Measurements from ENCODE around the gene CTIF. TPM values are rescaled to one million over a fixed set of nuclear protein-coding genes. Genes with fewer than 3 reads are reported as not detected.

CTIF gene
- total RNA-seq, 1 experiment from 2014 or later, result 95.8 TPM

DNA sequence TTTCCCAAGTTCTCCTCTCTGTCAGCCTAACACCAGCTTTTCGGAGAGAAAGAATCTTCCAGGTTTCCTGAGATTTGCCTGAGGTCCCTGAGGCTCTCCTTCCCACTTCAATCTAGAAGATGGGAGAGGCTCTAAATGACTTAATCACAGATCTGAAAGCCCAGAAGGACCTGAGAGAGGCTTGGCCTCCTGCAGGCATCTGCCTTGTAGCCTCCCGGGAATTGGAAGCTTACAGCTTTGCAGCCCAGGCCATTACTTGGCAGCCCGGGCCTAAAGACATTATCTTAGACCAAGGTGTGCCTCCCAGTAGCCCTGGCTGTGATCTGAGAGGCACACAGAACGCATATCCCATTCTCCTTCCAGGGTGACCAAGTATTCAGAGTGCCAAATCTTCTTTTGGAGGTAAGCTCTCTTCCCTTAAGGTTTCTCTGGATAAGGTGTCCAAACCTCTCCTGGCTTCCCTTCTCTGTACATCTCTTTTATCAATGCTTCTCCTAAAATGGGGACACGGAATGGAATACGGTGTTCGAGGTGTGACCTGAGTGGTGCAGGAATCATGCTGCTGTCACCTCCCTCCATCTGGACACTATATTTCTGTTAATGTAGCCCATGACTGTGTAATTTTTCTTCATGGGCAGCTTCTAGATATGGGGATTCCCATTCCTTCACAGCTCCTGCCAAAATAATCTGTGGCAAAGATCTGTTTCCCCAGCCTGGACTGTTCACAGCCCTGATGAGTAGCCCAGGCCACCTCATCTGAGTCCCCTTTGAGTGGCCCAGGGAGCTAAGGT is 16.0 kb downstream of the CTIF start:
- no peaks in the 10 kb centered on the region for H3K27me3 Mint-ChIP-seq (ENCODE audit: insufficient read depth, unreplicated experiment)
- intact Hi-C loops (cut with micrococcal nuclease), result no loop called here
- TF ChIP-seq, protein P1, sequence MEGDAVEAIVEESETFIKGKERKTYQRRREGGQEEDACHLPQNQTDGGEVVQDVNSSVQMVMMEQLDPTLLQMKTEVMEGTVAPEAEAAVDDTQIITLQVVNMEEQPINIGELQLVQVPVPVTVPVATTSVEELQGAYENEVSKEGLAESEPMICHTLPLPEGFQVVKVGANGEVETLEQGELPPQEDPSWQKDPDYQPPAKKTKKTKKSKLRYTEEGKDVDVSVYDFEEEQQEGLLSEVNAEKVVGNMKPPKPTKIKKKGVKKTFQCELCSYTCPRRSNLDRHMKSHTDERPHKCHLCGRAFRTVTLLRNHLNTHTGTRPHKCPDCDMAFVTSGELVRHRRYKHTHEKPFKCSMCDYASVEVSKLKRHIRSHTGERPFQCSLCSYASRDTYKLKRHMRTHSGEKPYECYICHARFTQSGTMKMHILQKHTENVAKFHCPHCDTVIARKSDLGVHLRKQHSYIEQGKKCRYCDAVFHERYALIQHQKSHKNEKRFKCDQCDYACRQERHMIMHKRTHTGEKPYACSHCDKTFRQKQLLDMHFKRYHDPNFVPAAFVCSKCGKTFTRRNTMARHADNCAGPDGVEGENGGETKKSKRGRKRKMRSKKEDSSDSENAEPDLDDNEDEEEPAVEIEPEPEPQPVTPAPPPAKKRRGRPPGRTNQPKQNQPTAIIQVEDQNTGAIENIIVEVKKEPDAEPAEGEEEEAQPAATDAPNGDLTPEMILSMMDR (IDR thresholded peaks at IDR 0.05; ENCODE audit: unreplicated experiment), result no peak
- H3K9me3 Mint-ChIP-seq (ENCODE audit: unreplicated experiment), result no peaks in the 10 kb centered on the region
- DNase-seq (ENCODE audit: unreplicated experiment), result no peak
- H3K4me3 Mint-ChIP-seq (ENCODE audit: unreplicated experiment), result no peak overlapping the region
- no TSS peak for BruUV-seq (replicated peaks)
- peaks cover 18% of the 10 kb centered on the region for H3K4me1 Mint-ChIP-seq (ENCODE audit: insufficient read depth, unreplicated experiment)
- POLR2A ChIA-PET, result interaction anchor here (1.2 to 1.5 kb wide), 2 partner anchors 17 to 82 kb away, joined by 3 to 6 read pairs; partner anchors contain the start of gene CTIF
- peaks cover 17% of the 10 kb centered on the region for H3K36me3 Mint-ChIP-seq (ENCODE audit: insufficient read depth, unreplicated experiment)
- CTCF ChIA-PET, result interaction anchor here (0.6 to 1.2 kb wide), 5 partner anchors 8 to 1094 kb away, joined by 3 to 5 read pairs (median 3); no protein-coding TSS in a partner anchor
- no peak overlapping the region for H3K27ac Mint-ChIP-seq (ENCODE audit: low read depth, unreplicated experiment)

DNA sequence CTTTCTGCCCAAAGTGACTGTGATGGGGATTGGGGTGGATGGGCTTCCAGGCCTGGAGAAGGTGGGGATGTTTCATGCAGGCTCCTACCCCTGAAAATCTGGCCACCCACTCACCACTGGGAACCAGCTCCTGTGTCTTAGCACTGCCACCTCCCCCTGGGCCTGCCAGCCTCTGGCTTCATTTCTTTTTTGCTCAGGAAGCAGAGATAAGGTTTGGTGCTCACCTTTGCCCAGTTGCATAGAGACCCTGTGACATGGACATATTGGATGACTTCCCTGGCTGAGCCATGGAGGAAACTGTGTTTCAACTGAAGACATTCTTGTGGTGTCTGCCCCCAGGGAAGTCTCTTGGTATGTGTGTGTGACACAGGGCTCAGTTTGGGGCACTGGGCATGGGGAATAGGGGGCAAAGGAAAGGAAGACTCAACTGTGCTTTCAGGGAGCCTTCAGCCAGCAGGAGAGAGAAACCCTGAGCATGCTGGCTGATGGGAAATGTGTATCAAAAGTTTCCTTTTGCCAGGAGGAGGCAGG is 16.7 kb downstream of the CTIF start:
- peak overlapping the region; percentile 39 for H3K27ac Mint-ChIP-seq (ENCODE audit: low read depth, unreplicated experiment)
- CTCF ChIA-PET, result interaction anchor here (0.7 to 1.4 kb wide), 4 partner anchors 9 to 1093 kb away, joined by 3 to 5 read pairs (median 4); no protein-coding TSS in a partner anchor
- H3K4me1 Mint-ChIP-seq (ENCODE audit: insufficient read depth, unreplicated experiment), result peaks cover 15% of the 10 kb centered on the region
- DNase-seq (ENCODE audit: unreplicated experiment), result no peak
- no TSS peak for BruUV-seq (replicated peaks)
- intact Hi-C loops (cut with micrococcal nuclease), result no loop called here
- peaks cover 17% of the 10 kb centered on the region for H3K36me3 Mint-ChIP-seq (ENCODE audit: insufficient read depth, unreplicated experiment)
- POLR2A ChIA-PET, result interaction anchor here (0.8 to 1.2 kb wide), 2 partner anchors 14 to 81 kb away, joined by 3 read pairs; no protein-coding TSS in a partner anchor
- no peaks in the 10 kb centered on the region for H3K9me3 Mint-ChIP-seq (ENCODE audit: unreplicated experiment)
- no peak overlapping the region for H3K4me3 Mint-ChIP-seq (ENCODE audit: unreplicated experiment)
- TF ChIP-seq, protein P1 (IDR thresholded peaks at IDR 0.05; ENCODE audit: unreplicated experiment), result no peak
- no peaks in the 10 kb centered on the region for H3K27me3 Mint-ChIP-seq (ENCODE audit: insufficient read depth, unreplicated experiment)

DNA sequence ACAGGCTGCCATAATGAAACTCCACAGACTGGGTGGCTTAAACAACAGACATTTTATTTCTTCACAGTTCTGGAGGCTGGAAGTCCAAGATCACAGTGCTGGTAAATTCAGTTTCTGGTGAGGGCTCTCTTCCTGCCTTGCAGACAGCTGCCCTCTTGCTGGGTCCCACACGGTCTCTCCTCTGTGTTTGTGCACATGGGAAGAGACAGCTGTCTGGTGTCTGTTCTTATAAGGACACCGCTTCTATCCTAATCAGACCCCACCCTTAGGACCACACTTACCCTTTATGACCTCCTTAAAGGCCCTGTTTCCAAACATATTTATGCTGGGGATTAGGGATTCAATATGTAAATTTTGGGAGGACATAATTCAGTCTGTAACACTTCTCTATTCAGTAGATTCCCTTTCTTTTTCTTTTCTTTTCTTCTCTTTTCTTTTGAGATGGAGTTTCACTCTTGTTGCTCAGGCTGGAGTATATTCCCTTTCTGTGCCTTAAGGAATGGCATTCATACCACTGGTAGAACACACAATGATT is 18.9 kb downstream of the CTIF start:
- H3K27ac Mint-ChIP-seq (ENCODE audit: low read depth, unreplicated experiment), result peak overlapping the region; percentile 65
- TF ChIP-seq, protein P1 (IDR thresholded peaks at IDR 0.05; ENCODE audit: unreplicated experiment), result no peak
- intact Hi-C loops (cut with micrococcal nuclease), result no loop called here

DNA sequence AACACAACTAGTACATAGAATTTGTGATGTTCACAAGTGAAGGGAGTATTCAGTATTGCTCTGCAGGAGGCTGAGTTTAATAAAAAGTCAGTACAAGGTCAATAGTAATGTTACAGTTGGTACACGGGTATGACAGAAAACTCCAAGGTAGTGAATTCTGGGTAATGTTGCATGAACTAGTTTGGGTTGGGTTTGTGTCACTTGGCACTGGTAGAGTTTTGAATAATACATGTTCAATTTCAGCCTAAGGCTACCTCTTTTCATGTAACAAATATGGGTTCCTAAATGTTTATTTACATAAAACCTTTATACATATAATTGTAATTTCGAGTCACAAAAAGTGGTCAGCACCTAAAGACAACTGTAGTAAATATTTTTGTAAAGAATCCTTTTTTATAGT is 19.4 kb downstream of the CTIF start:
- H3K4me1 Mint-ChIP-seq (ENCODE audit: insufficient read depth, unreplicated experiment), result peaks cover 17% of the 10 kb centered on the region
- H3K9me3 Mint-ChIP-seq (ENCODE audit: unreplicated experiment), result no peaks in the 10 kb centered on the region
- no peak overlapping the region for H3K4me3 Mint-ChIP-seq (ENCODE audit: unreplicated experiment)
- TF ChIP-seq, protein P1 (IDR thresholded peaks at IDR 0.05; ENCODE audit: unreplicated experiment), result no peak
- no TSS peak for BruUV-seq (replicated peaks)
- POLR2A ChIA-PET, result no interaction called here
- H3K36me3 Mint-ChIP-seq (ENCODE audit: insufficient read depth, unreplicated experiment), result peaks cover 12% of the 10 kb centered on the region
- intact Hi-C loops (cut with micrococcal nuclease), result no loop called here
- CTCF ChIA-PET, result no interaction called here
- DNase-seq (ENCODE audit: unreplicated experiment), result no peak
- no peaks in the 10 kb centered on the region for H3K27me3 Mint-ChIP-seq (ENCODE audit: insufficient read depth, unreplicated experiment)
- peak overlapping the region; percentile 65 for H3K27ac Mint-ChIP-seq (ENCODE audit: low read depth, unreplicated experiment)

More for the DNA sequence above, 18.9 kb downstream of the CTIF start:
- CTCF ChIA-PET, result interaction anchor here (0.7 kb wide), 1 partner anchor 639 kb away, joined by 4 read pairs; no protein-coding TSS in a partner anchor
- no peaks in the 10 kb centered on the region for H3K27me3 Mint-ChIP-seq (ENCODE audit: insufficient read depth, unreplicated experiment)
- H3K36me3 Mint-ChIP-seq (ENCODE audit: insufficient read depth, unreplicated experiment), result peaks cover 12% of the 10 kb centered on the region
- BruUV-seq (replicated peaks), result no TSS peak
- no peaks in the 10 kb centered on the region for H3K9me3 Mint-ChIP-seq (ENCODE audit: unreplicated experiment)
- DNase-seq (ENCODE audit: unreplicated experiment), result no peak
- POLR2A ChIA-PET, result no interaction called here
- H3K4me3 Mint-ChIP-seq (ENCODE audit: unreplicated experiment), result no peak overlapping the region
- peaks cover 12% of the 10 kb centered on the region for H3K4me1 Mint-ChIP-seq (ENCODE audit: insufficient read depth, unreplicated experiment)

Data from MCF 10A (cell line).